Motor neuron (in vitro differentiated cells): ENCODE measurements around the gene PCDH18. TPM values are rescaled to one million over a fixed set of nuclear protein-coding genes. Genes with fewer than 3 reads are reported as not detected.
"Not testable (repeated sequence)": the region's sequence is repeated elsewhere in the genome, so short reads cannot be mapped to it uniquely, and the experiment has no call there.

Experiments
- ATAC-seq, 8 experiments: fragments of 200-7000 bp; cut with Tn5 transposase; replicated peaks in 6 of 8; 2 replicates each; pipeline ENCODE4 v1.8.0; 2021; ENCODE audit warnings: mild to moderate bottlenecking in 8 of 8, moderate library complexity in 8 of 8
- H3K27ac ChIP-seq, 2 donors: fragments of 250-450 bp; sonication (Bioruptor Pico); 2 replicates each; pipeline ENCODE4 v1.9.0; 2021; ENCODE audit warnings: antibody characterized with exemption in 2 of 2, mild to moderate bottlenecking in 2 of 2, moderate library complexity in 1 of 2
- H3K4me1 ChIP-seq, 2 donors: fragments of 250-450 bp; sonication (Bioruptor Pico); replicated peaks in 1 of 2; 2 replicates each; pipeline ENCODE4 v1.6.1; 2021; ENCODE audit warnings: antibody characterized with exemption in 2 of 2, mild to moderate bottlenecking in 2 of 2, moderate library complexity in 1 of 2
- H3K4me3 ChIP-seq, 5 donors: fragments of 250-450 bp; sonication (Bioruptor Pico); 2 replicates each; pipeline ENCODE4 v1.9.0; 2021; ENCODE audit warnings: antibody characterized with exemption in 5 of 5, mild to moderate bottlenecking in 5 of 5, moderate library complexity in 4 of 5
- WGBS, 10 experiments: fragments of 450-650 bp; shearing (Covaris generic); methylation state at CpG; one replicate each; pipeline ENCODE4 v1.0.0; 2022; 5-methylcytosine and 5-hydroxymethylcytosine counted together
- in situ Hi-C, 9 experiments: fragments of 400-800 bp; cut with MboI; loops; one replicate each; pipeline ENCODE4 v1.15.0; 2021; ENCODE audit warnings: low sequenced_read_pairs in 9 of 9, low pct_unique_long_range_greater_than_20kb in 2 of 9; ENCODE audit not compliant: unreplicated experiment in 9 of 9
- total RNA-seq, 8 experiments: library from RNA; unstranded; fragments of 300-600 nt; gene quantifications; 2 replicates each; pipeline versions ENCODE4 v1.2.3 to v1.2.4, GENCODE V29; 2022

PCDH18 gene
- total RNA-seq, 8 experiments from 2014 or later = 12.3 to 57.7 (median 28.2) TPM

DNA sequence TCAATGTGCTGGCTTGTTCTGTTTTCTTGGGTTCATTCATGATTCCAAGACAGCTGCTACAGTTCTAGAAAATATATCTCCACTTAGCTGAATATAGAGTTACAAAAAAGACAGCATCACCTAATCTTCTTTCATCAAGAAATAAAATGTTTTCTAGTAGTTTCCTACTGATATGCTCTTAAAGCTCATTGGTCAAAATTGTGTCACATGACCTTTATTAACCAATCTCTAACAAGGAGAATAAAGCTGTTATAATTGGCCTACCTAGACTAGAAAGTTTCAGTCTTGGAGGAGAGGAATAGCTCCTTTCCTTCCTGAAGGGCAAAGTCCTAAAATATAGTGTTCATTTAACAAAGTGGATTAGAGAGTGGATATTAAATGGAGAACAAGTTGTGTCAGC is 8.1 kb upstream of the PCDH18 start:
- in situ Hi-C loops = loop anchor here in 1 of 9 experiments (25.0 kb wide), 1 partner anchor 403 kb away; no protein-coding TSS in a partner anchor
- peaks cover 20 to 26% of the 10 kb centered on the region in 2 donors for H3K4me1 ChIP-seq

DNA sequence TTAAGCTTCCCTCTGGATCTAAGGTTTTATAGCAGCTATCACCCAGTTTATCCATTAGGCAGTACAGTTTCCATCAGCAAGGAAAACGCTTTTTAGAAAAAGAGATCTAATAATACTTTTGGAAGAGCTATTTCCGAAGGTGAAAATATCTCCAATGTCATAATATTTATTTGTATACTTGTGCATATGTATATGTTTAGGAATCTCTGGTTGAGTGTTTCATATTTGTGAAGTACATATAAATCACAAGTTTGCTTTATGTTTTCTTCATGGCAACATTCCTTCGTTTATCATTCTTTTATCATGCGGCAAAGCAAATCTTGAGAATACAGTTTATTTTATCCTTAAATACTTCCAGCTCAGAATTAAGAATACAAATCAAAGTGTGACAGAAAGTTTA is 6.2 kb upstream of the PCDH18 start:
- peaks cover 19 to 21% of the 10 kb centered on the region in 2 donors for H3K4me1 ChIP-seq
- ATAC-seq = no peak
- H3K27ac ChIP-seq = no peak overlapping the region
- no peak overlapping the region for H3K4me3 ChIP-seq
- 82 to 96% (median 90%) methylated on average over 2 to 4 of the region's 4 CpGs; no CpG with 5 or more reads in 1 of the 10 experiments for WGBS, 10 experiments
- in situ Hi-C loops = loop anchor here in 1 of 9 experiments (25.0 kb wide), 1 partner anchor 401 kb away; no protein-coding TSS in a partner anchor

More for the DNA sequence above, 8.1 kb upstream of the PCDH18 start:
- Histone ChIP-seq H3K4me3 (no peak overlapping the region), H3K27ac (no peak overlapping the region)
- no peak for ATAC-seq

DNA sequence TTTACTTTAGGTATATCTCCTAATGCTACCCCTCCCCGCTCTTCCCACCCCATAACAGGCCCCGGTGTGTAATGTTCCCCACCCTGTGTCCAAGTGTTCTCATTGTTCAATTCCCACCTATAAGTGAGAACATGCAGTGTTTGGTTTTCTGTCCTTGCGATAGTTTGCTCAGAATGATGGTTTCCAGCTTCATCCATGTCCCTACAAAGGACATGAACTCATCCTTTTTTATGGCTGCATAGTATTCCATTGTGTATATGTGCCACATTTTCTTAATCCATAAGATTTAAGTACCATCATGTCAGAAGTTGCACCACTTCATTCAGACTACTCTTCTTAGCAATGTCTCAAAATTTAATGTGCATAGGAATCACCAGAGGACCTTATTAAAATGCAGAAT is 5.5 kb upstream of the PCDH18 start:
- WGBS, 10 experiments = no CpG with 5 or more reads among the region's 3 CpGs
- H3K27ac ChIP-seq, H3K4me3 ChIP-seq, ATAC-seq: not testable (repeated sequence)
- peaks cover 15 to 25% of the 10 kb centered on the region in 2 donors for H3K4me1 ChIP-seq
- in situ Hi-C loops = loop anchor here in 1 of 9 experiments (25.0 kb wide), 1 partner anchor 401 kb away; no protein-coding TSS in a partner anchor

DNA sequence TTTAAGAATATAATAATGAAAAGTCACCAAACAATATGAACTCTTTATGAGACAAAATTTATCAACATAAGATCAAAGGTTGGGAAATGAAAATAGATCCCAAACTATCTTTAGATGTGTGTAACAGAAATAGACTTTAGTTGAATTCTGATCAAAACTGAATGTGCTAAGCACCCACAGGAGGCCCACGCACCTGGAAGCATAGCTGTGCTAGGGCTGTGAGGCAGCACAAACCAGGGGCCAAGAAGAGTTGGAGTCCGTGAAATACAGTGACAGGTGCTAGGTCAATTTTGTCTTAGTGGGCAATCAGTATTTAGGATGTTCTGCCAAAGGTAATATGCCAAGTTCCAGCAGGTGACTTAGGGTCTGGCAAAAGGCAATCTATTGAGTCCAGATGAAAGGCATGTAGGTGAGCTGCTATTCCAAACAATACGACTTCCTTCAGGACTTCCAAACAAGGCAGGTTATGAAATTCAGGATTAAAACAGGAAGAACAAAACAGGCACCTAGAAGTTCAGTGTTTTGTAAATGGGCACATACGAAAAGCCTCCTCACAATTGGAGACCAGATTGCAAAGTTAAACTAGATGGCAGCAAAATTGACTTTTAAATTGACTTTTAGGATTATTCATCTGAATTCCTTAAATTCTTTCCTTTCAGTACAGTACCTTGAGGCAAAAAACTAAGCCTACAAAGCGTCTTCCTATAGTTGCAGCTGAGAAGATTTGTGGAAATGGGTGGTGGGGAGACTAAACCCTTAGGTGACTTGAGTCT is 4.7 kb upstream of the PCDH18 start:
- peaks cover 9 to 19% of the 10 kb centered on the region in 2 donors for H3K4me1 ChIP-seq
- in situ Hi-C loops = loop anchor here in 1 of 9 experiments (25.0 kb wide), 1 partner anchor 400 kb away; no protein-coding TSS in a partner anchor
- ATAC-seq = no peak

DNA sequence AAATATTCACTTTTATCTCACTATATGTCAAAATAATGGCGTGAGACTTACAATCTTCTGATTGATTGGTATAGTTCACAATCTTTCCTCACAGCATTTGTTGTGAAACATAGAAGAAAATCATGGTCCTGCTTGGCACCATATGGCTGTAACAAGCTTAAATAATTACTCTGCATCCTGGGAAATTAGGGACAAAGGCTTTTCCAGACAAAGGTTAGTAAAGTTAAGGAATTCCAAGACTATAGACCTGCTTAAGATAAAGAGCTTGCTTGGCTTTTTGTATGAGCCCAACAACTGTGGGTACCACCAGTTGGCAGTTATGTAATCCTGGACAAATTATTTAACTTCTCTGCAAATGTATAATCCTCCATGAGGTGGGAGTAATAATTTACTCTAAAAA is 3.4 kb upstream of the PCDH18 start:
- in situ Hi-C loops = loop anchor here in 1 of 9 experiments (25.0 kb wide), 1 partner anchor 398 kb away; no protein-coding TSS in a partner anchor
- H3K4me1 ChIP-seq = peaks cover 9 to 15% of the 10 kb centered on the region in 2 donors
- no peak for ATAC-seq

More for the DNA sequence above, 4.7 kb upstream of the PCDH18 start:
- H3K27ac ChIP-seq = no peak overlapping the region
- H3K4me3 ChIP-seq = no peak overlapping the region
- WGBS, 10 experiments = 17 to 100% (median 82%) methylated on average over 1 to 5 of the region's 5 CpGs

DNA sequence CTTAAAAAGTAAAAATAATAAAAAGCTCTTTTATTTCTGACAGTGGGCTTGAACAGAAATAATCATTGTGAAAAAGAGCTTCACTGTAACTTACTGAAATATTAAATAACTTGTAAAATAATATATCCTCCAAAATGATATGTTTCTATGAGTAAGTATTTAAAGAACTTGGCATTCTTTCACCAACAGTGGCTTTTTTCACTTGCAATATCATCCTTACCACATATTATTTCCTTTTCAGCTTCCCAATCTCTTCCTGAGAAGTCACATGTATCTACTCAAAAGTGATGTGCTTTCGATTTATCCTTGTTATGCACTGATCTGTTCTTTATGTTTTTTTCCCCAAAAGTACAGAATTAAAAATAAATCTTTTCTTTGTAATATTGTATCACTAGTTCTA is 2.2 kb upstream of the PCDH18 start:
- WGBS, 10 experiments = 9 to 100% (median 83%) methylated on average over 1 of the region's 1 CpG; no CpG with 5 or more reads in 1 of the 10 experiments
- in situ Hi-C loops = loop anchor here in 1 of 9 experiments (25.0 kb wide), 1 partner anchor 397 kb away; no protein-coding TSS in a partner anchor
- ATAC-seq = no peak
- Histone ChIP-seq H3K4me1 (peaks cover 9 to 25% of the 10 kb centered on the region in 2 donors), H3K4me3 (no peak overlapping the region), H3K27ac (no peak overlapping the region)

More for the DNA sequence above, 3.4 kb upstream of the PCDH18 start:
- WGBS, 10 experiments = 50 to 100% (median 86%) methylated on average over 1 of the region's 1 CpG; no CpG with 5 or more reads in 1 of the 10 experiments
- Histone ChIP-seq H3K4me3 (no peak overlapping the region), H3K27ac (no peak overlapping the region)

DNA sequence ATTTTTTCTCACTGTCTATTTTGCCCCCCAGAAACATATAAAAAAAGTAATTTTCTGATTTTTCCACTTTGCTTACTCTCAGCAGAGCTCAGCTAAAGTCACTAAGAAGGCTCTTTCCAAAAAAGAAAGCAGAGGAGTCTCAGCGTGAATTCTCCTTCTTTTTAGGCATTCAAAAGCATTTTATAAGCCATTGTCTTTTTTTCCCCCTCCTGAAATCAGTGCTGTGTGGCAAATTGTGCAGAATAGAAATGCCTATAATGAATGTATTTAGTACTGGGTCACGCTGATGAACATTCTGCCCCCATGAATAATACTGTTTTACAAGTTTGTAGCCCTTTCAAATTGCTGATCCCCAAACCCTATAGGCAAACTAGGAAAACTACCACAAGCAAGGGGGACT is 1.6 kb upstream of the PCDH18 start:
- in situ Hi-C loops = loop anchor here in 1 of 9 experiments (25.0 kb wide), 1 partner anchor 397 kb away; no protein-coding TSS in a partner anchor
- 12 to 52% (median 34%) methylated on average over 1 to 2 of the region's 2 CpGs; no CpG with 5 or more reads in 1 of the 10 experiments for WGBS, 10 experiments
- Histone ChIP-seq H3K4me3 (no peak overlapping the region), H3K27ac (peak overlapping the region in 1 of 2 donors; percentile 38), H3K4me1 (peaks cover 9 to 29% of the 10 kb centered on the region in 2 donors)
- no peak for ATAC-seq

DNA sequence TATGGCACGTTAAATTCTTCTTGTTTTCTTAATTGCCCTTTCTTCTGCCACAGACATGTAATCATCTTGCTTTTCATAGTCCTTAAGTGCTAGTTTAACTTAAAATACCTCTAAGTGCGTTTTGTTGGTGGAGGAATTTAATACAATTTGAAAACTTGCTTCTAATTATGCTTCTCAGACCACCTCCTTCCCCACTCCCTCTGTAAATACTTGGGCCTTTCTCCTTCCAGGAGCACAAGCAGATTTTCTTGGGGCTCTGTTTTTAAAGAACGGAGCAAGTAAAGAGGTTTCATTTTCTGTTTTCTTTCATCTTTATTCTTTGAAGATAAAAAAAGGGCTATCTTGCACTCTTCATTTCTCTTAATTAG is 559 bp upstream of the PCDH18 start:
- in situ Hi-C loops = loop anchor here in 1 of 9 experiments (25.0 kb wide), 1 partner anchor 396 kb away; no protein-coding TSS in a partner anchor
- Histone ChIP-seq H3K4me1 (peaks cover 11 to 36% of the 10 kb centered on the region in 2 donors), H3K4me3 (peak overlapping the region; percentile 41 to 66 (median 59)), H3K27ac (peak overlapping the region in 1 of 2 donors; percentile 29)
- peak in 2 of 8 experiments; percentile 5 to 16 for ATAC-seq
- WGBS, 10 experiments = 0 to 16% (median 6%) methylated on average over 1 to 3 of the region's 3 CpGs

DNA sequence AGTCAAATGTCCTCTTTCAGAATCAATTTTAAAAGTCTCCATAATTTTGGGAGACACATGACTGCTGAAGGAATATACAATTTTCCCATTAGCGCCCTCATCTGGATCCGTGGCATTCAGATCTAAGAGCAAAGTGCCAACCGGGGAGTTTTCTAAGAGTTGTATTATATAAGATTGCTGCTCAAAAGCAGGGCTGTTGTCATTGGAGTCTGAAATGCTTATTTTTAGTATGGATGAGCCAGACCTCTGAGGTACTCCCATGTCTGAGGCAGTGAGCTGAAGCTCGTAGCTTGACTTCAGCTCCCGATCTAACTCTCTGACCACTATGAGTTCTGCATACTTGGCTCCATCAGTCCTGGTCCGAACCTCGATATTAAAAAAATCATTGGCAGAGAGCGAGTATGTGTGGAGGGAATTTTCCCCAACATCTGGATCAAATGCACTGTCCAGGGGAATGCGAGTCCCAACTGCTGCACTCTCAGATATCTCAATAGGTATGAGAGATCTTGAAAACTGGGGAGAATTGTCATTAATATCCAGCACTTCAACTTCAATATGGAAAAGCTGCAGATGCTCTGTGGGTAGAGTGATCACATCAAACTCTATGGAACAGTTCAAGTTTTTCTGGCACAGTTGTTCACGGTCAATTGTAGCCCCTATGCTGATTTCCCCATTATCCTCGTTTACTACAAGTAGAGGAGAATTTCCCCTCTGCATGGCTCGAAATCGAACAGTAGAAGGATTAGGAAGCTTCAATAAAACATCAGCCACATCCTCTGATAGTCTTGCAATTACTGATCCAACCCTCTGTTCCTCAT is 917 bp downstream of the PCDH18 start:
- in situ Hi-C loops = loop anchor here in 1 of 9 experiments (25.0 kb wide), 1 partner anchor 394 kb away; no protein-coding TSS in a partner anchor
- 0 to 4% (median 0%) methylated on average over 4 to 12 of the region's 13 CpGs; no CpG with 5 or more reads in 1 of the 10 experiments for WGBS, 10 experiments
- peak overlapping the region; percentile 41 to 66 (median 59) for H3K4me3 ChIP-seq
- H3K27ac ChIP-seq = peak overlapping the region in 1 of 2 donors; percentile 76
- H3K4me1 ChIP-seq = peaks cover 21 to 46% of the 10 kb centered on the region in 2 donors
- peak; percentile 8 to 42 (median 28) for ATAC-seq

DNA sequence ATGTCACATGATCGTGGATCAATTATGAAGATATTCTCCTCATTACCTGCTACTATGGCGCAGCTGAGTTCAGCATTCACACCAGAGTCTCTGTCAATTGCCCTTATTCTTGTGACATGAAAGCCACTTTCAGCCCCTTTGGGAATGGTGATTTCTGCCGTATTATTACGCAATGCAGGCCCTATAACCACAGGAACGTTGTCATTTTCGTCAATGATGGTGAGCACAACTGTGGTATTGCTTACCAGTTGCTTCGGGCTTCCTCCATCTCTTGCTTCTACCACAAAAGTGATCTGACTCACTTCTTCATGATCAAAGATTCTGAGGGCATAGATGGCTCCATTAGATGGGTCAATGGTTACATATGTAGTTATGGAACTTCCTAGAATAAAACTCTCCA is 2.1 kb downstream of the PCDH18 start:
- in situ Hi-C loops = loop anchor here in 1 of 9 experiments (25.0 kb wide), 1 partner anchor 393 kb away; no protein-coding TSS in a partner anchor
- peak overlapping the region; percentile 41 to 66 (median 59) for H3K4me3 ChIP-seq
- WGBS, 10 experiments = 0 to 60% (median 49%) methylated on average over 1 to 6 of the region's 7 CpGs; no CpG with 5 or more reads in 3 of the 10 experiments

DNA sequence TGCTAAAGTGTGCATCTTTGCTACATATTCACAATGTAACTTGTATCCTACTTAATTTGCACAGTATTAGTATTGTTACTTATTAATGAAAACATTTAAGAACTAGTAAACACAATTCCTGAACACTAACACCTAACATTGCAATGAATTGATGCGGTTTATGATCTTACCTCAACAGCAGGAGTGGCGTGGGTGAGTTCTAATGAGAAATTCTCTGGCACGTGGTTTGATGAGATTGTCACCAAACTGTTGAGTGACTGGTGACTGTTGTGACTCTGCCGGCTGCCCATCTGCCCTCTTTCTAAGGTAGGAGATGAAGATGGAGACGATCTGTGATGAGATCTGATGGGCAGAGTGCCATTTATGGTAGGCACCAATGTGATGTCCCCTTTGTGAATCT is 2.9 kb downstream of the PCDH18 start:
- Histone ChIP-seq H3K4me1 (peaks cover 31 to 56% of the 10 kb centered on the region in 2 donors), H3K4me3 (peak overlapping the region; percentile 41 to 66 (median 59)), H3K27ac (no peak overlapping the region)
- WGBS, 10 experiments = 0 to 31% (median 17%) methylated on average over 1 to 5 of the region's 5 CpGs; no CpG with 5 or more reads in 1 of the 10 experiments
- in situ Hi-C loops = loop anchor here in 1 of 9 experiments (25.0 kb wide), 1 partner anchor 392 kb away; no protein-coding TSS in a partner anchor
- ATAC-seq = no peak

More for the DNA sequence above, 2.1 kb downstream of the PCDH18 start:
- no peak for ATAC-seq
- Histone ChIP-seq H3K4me1 (peaks cover 24 to 50% of the 10 kb centered on the region in 2 donors), H3K27ac (no peak overlapping the region)

DNA sequence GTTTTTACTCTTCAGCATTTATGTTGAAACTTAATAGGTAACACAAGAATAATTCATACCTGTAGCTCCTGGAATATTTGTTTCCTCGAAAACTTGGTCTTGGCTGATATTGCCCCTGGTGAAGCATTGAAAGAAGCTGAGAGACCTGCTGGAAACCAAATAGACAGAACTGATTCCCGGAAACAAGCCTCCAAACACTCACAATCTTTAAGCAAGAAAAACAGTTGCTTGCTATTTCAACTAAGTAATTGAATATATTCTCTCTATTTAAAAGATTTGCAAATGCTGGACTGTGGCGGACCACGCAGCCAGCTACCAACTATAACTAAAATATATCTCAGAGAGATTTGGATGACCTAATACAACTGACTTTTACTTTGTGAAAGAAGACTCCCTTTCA is 3.6 kb downstream of the PCDH18 start:
- Histone ChIP-seq H3K4me3 (peak overlapping the region; percentile 16 to 66 (median 59)), H3K4me1 (peaks cover 26 to 55% of the 10 kb centered on the region in 2 donors), H3K27ac (no peak overlapping the region)
- WGBS, 10 experiments = 4 to 68% (median 42%) methylated on average over 2 to 4 of the region's 4 CpGs; no CpG with 5 or more reads in 1 of the 10 experiments
- no peak for ATAC-seq
- in situ Hi-C loops = loop anchor here in 1 of 9 experiments (25.0 kb wide), 1 partner anchor 391 kb away; no protein-coding TSS in a partner anchor
